ENCODE data around the gene MAP1S. TPM values are rescaled to one million over a fixed set of nuclear protein-coding genes. Genes with fewer than 3 reads are reported as not detected.

The MAP1S gene
- total RNA-seq, 4 donors from 2014 or later = 14.1 to 23.2 (median 16.5) TPM

- TF ChIP-seq CTCF (IDR thresholded peaks at IDR 0.05; ENCODE audit: low read depth) = no peak
Measured at GRCh38 chr19:17751912-17752273, 32.6 kb downstream of the MAP1S start.

- no peak for TF ChIP-seq CTCF (IDR thresholded peaks at IDR 0.05; ENCODE audit: low read depth)
Measured at GRCh38 chr19:17752865-17753639, 33.8 kb downstream of the MAP1S start.

GRCh38 chr19:17753976-17754375 is 34.7 kb downstream of the MAP1S start:
- TF ChIP-seq CTCF (IDR thresholded peaks at IDR 0.05; ENCODE audit: low read depth) = no peak

- no peak for TF ChIP-seq CTCF (IDR thresholded peaks at IDR 0.05; ENCODE audit: low read depth)
Measured at GRCh38 chr19:17754634-17755442, 35.6 kb downstream of the MAP1S start.

GRCh38 chr19:17755443-17755890 is 36.2 kb downstream of the MAP1S start:
- TF ChIP-seq CTCF (IDR thresholded peaks at IDR 0.05; ENCODE audit: low read depth) = no peak

- TF ChIP-seq CTCF (IDR thresholded peaks at IDR 0.05; ENCODE audit: low read depth) = no peak
Measured at GRCh38 chr19:17755977-17756670, 36.8 kb downstream of the MAP1S start.

GRCh38 chr19:17757125-17757524 is 37.8 kb downstream of the MAP1S start:
- TF ChIP-seq CTCF (IDR thresholded peaks at IDR 0.05; ENCODE audit: low read depth) = no peak

Measured in subcutaneous adipose tissue (tissue), 4 donors.